K562 (cell line): ENCODE results near the gene ARAF. TPM values are rescaled to one million over a fixed set of nuclear protein-coding genes. Genes with fewer than 3 reads are reported as not detected.

Source experiments
- ATAC-seq: fragments of 200-7000 bp; cut with Tn5 transposase; 3 replicates; pipeline ENCODE4 v1.9.1; 2020; ENCODE audit warnings: moderate library complexity
- BruUV-seq: library from RNA; stranded (reverse); fragments of 400-500 nt; replicated peaks from 2 replicates; lab custom pipeline; 2021; lab: Mats Ljungman, UMichigan
- CTCF ChIA-PET: fragments of 300-600 bp; formaldehyde crosslinking; extraction: SDS; loops from one replicate; lab custom pipeline; 2021; ENCODE audit warnings: low intra/inter-chr PET ratio; lab: Yijun Ruan, JAX
- POLR2A ChIA-PET: fragments of 300-600, 350-650 bp; sonication (Branson Sonifier 250); formaldehyde crosslinking; extraction: SDS; loops from one replicate; lab custom pipeline; 2021; ENCODE audit warnings: antibody characterized with exemption, inconsistent platforms; lab: Yijun Ruan, JAX
- DNase-seq, 4 experiments: peaks; one replicate each; pipeline versions ENCODE4 v3.0.0 to v3.0.0-alpha.2; 2011 to 2018; ENCODE audit warnings: low spot score in 3 of 4, mixed read lengths in 3 of 4; ENCODE audit errors: extremely low read depth in 1 of 4
- FAIRE-seq: peaks from 2 replicates; lab custom pipeline; 2011; peaks lifted over from hg19 to GRCh38; lab: Jason Lieb, UNC
- H2AFZ ChIP-seq: 2 replicates; pipeline ENCODE4 v1.6.0; 2011; ENCODE audit warnings: low read depth, low read length, control low read depth, inconsistent platforms
- H3K27ac ChIP-seq: fragments of 200-600 bp; 3 replicates; pipeline ENCODE4 v1.8.0; 2011; ENCODE audit warnings: low read depth, mild to moderate bottlenecking, control low read depth, inconsistent platforms, low read length, moderate library complexity, mixed read lengths; ENCODE audit errors: extremely low read depth
- H3K27me3 ChIP-seq, 2 experiments: fragments of 300-600 bp in 1 of 2; 2 replicates in 1 of 2; 3 replicates in 1 of 2; pipeline versions ENCODE4 v1.6.0 to v1.8.0; 2011; ENCODE audit warnings: inconsistent platforms in 2 of 2, low read length in 2 of 2, mild to moderate bottlenecking in 1 of 2, mixed read lengths in 1 of 2, moderate library complexity in 1 of 2; ENCODE audit not compliant: control insufficient read depth in 2 of 2, insufficient read depth in 2 of 2
- H3K36me3 ChIP-seq: fragments of 300-600 bp; 3 replicates; pipeline ENCODE4 v1.8.0; 2011; ENCODE audit warnings: mild to moderate bottlenecking, low read length, inconsistent platforms; ENCODE audit not compliant: control insufficient read depth, insufficient read depth
- H3K4me1 ChIP-seq, 2 experiments: fragments of 200-600 bp in 1 of 2; replicated peaks in 1 of 2; 2 replicates in 1 of 2; 3 replicates in 1 of 2; pipeline versions ENCODE4 v1.5.1 to v1.8.0; 2011; ENCODE audit warnings: inconsistent platforms in 2 of 2, low read length in 2 of 2, mild to moderate bottlenecking in 1 of 2, mixed read lengths in 1 of 2, moderate library complexity in 1 of 2; ENCODE audit not compliant: control insufficient read depth in 2 of 2, insufficient read depth in 2 of 2
- H3K4me2 ChIP-seq: 2 replicates; pipeline ENCODE4 v1.6.1; 2011; ENCODE audit warnings: low read length, control low read depth, inconsistent platforms, mixed read lengths; ENCODE audit not compliant: insufficient read depth
- H3K4me3 ChIP-seq: fragments of 200-600 bp; sonication (generic), shearing (Covaris generic); 2 replicates; pipeline ENCODE4 v1.5.1; 2016; ENCODE audit warnings: control low read depth, inconsistent platforms
- H3K79me2 ChIP-seq: fragments of 200-600 bp; 3 replicates; pipeline ENCODE4 v1.8.0; 2011; ENCODE audit warnings: low read length, inconsistent platforms; ENCODE audit not compliant: control insufficient read depth, insufficient read depth
- H3K9ac ChIP-seq, 2 experiments: 2 replicates each; pipeline versions ENCODE4 v1.6.0 to v1.6.1; 2011; ENCODE audit warnings: low read depth in 2 of 2, low read length in 2 of 2, control low read depth in 1 of 2, inconsistent platforms in 1 of 2, mild to moderate bottlenecking in 1 of 2, mixed read lengths in 1 of 2; ENCODE audit not compliant: insufficient read depth in 1 of 2
- H3K9me1 ChIP-seq: one replicate; pipeline ENCODE4 v1.6.0; 2011; ENCODE audit warnings: inconsistent platforms, mild to moderate bottlenecking, low read length, moderate library complexity; ENCODE audit not compliant: control insufficient read depth, insufficient read depth
- H3K9me3 ChIP-seq: replicated peaks from 2 replicates; pipeline ENCODE4 v1.5.1; 2011; ENCODE audit warnings: low read depth, low read length, inconsistent platforms; ENCODE audit not compliant: control insufficient read depth, insufficient read depth
- H4K20me1 ChIP-seq: replicated peaks from 2 replicates; pipeline ENCODE4 v1.6.1; 2011; ENCODE audit warnings: low read length, inconsistent platforms, mixed read lengths; ENCODE audit not compliant: control insufficient read depth, insufficient read depth
- CAMTA2 ChIP-seq: fragments of 250-450 bp; sonication (Bioruptor Pico); conservative IDR thresholded peaks from 2 replicates; pipeline ENCODE4 v1.5.1; 2022
- COPS2 ChIP-seq: fragments of 450-650 bp; conservative IDR thresholded peaks from 2 replicates; pipeline ENCODE4 v1.6.1; 2016; ENCODE audit warnings: mild to moderate bottlenecking, moderate library complexity
- EGR1 ChIP-seq: fragments of 450-650 bp; conservative IDR thresholded peaks from 2 replicates; pipeline ENCODE4 v1.6.1; 2017; ENCODE audit warnings: mild to moderate bottlenecking
- ESRRA ChIP-seq: fragments of 450-650 bp; IDR thresholded peaks from 2 replicates; pipeline ENCODE4 v1.6.1; 2014; ENCODE audit warnings: low read depth, mild to moderate bottlenecking, moderate library complexity, borderline replicate concordance
- GABPB1 ChIP-seq: sonication (generic); formaldehyde crosslinking; IDR thresholded peaks from 2 replicates; pipeline ENCODE4 v1.8.0; 2022; ENCODE audit warnings: mild to moderate bottlenecking, missing genetic modification reagents
- GATAD2B ChIP-seq: fragments of 450-650 bp; IDR thresholded peaks from 2 replicates; pipeline ENCODE4 v1.6.1; 2017; ENCODE audit warnings: mild to moderate bottlenecking, borderline replicate concordance
- KLF16 ChIP-seq: IDR thresholded peaks from 2 replicates; pipeline ENCODE4 v1.6.1; 2016; ENCODE audit warnings: antibody characterized with exemption
- MXD1 ChIP-seq: fragments of 250-450 bp; sonication (Bioruptor Pico); IDR thresholded peaks from 2 replicates; pipeline ENCODE4 v1.8.0; 2021; ENCODE audit warnings: borderline replicate concordance, mild to moderate bottlenecking, moderate library complexity; ENCODE audit not compliant: poor library complexity, severe bottlenecking
- SMC3 ChIP-seq: conservative IDR thresholded peaks from 2 replicates; pipeline ENCODE4 v1.6.1; 2011; ENCODE audit warnings: low read depth, low read length, improper control_type of control experiment; ENCODE audit not compliant: insufficient read depth
- ZNF224 ChIP-seq: sonication (generic); formaldehyde crosslinking; IDR thresholded peaks from 2 replicates; pipeline ENCODE4 v1.8.0; 2022; ENCODE audit warnings: mild to moderate bottlenecking, missing genetic modification reagents
- ZNF589 ChIP-seq: fragments of 200-800 bp; sonication (Bioruptor generic); IDR thresholded peaks from 2 replicates; pipeline ENCODE4 v1.6.1; 2016; ENCODE audit warnings: low read depth, missing genetic modification characterization, missing compliant biosample characterization
- ZNF764 ChIP-seq: fragments of 250-450 bp; sonication (Bioruptor Pico); IDR thresholded peaks from 2 replicates; pipeline ENCODE4 v1.4.0; 2020; ENCODE audit warnings: low read depth, mild to moderate bottlenecking, moderate library complexity
- WGBS: fragments of 100-300 bp; shearing (Covaris generic); methylation state at CpG from one replicate; pipeline ENCODE4 v1.1.6; 2016; ENCODE audit warnings: low coverage, mixed read lengths; ENCODE audit not compliant: insufficient coverage; ENCODE audit errors: missing lambda C conversion rate; 5-methylcytosine and 5-hydroxymethylcytosine counted together
- in situ Hi-C: fragments of 300-500 bp; cut with MboI; formaldehyde crosslinking; loops from 4 replicates; pipeline ENCODE4 v1.15.0; 2018; ENCODE audit warnings: inconsistent platforms, mixed read lengths
- intact Hi-C: fragments of 100-400 bp; cut with micrococcal nuclease; formaldehyde crosslinking; loops from 2 replicates; pipeline ENCODE4 v1.14.2; 2022
- polyA plus RNA-seq, 8 experiments: library from polyadenylated mRNA; depleted of rRNA in 4 of 8; stranded (reverse) in 5 of 8; unstranded in 3 of 8; fragments of >200 nt; fragmentation: Nextera tagmentation in 2 of 8; fragmentation: Illumina TruSeq in 1 of 8; extraction: Ambion mirVana in 2 of 8; extraction: Trizol in 1 of 8; gene quantifications; 2 replicates each; pipeline versions ENCODE4 v1.2.1 to v1.2.3, GENCODE V29; 2011 to 2014; ENCODE audit warnings: inconsistent platforms in 1 of 8, missing spikeins in 1 of 8
- total RNA-seq, 7 experiments: library from RNA; depleted of rRNA in 6 of 7; stranded (reverse); fragments of >200 nt in 6 of 7; fragmentation: Illumina TruSeq in 2 of 7; extraction: Trizol in 2 of 7; gene quantifications; 2 replicates each; pipeline versions ENCODE4 v1.2.1 to v1.2.3, GENCODE V29; 2011 to 2021; ENCODE audit warnings: low replicate concordance in 1 of 7
- TF ChIP-seq, protein P1 (sequence below): fragments of 250-450 bp; sonication (Bioruptor Pico); IDR thresholded peaks from 2 replicates; pipeline ENCODE4 v1.8.0; 2022; ENCODE audit warnings: moderate library complexity, mild to moderate bottlenecking, inconsistent platforms
- TF ChIP-seq, protein P2 (sequence below): fragments of 250-450 bp; sonication (Bioruptor Pico); IDR thresholded peaks from 2 replicates; pipeline ENCODE4 v1.4.0; 2020; ENCODE audit warnings: mild to moderate bottlenecking, moderate library complexity
- TF ChIP-seq, protein P3 (sequence below), 2 experiments: fragments of 450-650 bp in 1 of 2; IDR thresholded peaks; 2 replicates each; pipeline ENCODE4 v1.6.1; 2011 to 2017; ENCODE audit warnings: low read depth in 2 of 2, antibody characterized with exemption in 1 of 2, borderline replicate concordance in 1 of 2, low read length in 1 of 2, mild to moderate bottlenecking in 1 of 2, mixed read lengths in 1 of 2; ENCODE audit not compliant: control insufficient read depth in 1 of 2

ARAF gene
- total and polyA plus RNA-seq, 9 of the 15 experiments (the other 6 are each of a cell fraction or from before 2014, with no cell fraction given), result 5.5 to 70.0 (median 29.4) TPM

GRCh38 chrX:47590984-47591383 lies 30.0 kb downstream of the ARAF start (continued):
- TF ChIP-seq GABPB1 (no peak), SMC3 (no peak), EGR1 (no peak), CAMTA2 (no peak), COPS2 (no peak), ZNF589 (CRISPR knock-in tag) (no peak)
- TF ChIP-seq, protein P1, sequence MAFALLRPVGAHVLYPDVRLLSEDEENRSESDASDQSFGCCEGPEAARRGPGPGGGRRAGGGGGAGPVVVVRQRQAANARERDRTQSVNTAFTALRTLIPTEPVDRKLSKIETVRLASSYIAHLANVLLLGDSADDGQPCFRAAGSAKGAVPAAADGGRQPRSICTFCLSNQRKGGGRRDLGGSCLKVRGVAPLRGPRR, result no peak
- TF ChIP-seq, protein P2, sequence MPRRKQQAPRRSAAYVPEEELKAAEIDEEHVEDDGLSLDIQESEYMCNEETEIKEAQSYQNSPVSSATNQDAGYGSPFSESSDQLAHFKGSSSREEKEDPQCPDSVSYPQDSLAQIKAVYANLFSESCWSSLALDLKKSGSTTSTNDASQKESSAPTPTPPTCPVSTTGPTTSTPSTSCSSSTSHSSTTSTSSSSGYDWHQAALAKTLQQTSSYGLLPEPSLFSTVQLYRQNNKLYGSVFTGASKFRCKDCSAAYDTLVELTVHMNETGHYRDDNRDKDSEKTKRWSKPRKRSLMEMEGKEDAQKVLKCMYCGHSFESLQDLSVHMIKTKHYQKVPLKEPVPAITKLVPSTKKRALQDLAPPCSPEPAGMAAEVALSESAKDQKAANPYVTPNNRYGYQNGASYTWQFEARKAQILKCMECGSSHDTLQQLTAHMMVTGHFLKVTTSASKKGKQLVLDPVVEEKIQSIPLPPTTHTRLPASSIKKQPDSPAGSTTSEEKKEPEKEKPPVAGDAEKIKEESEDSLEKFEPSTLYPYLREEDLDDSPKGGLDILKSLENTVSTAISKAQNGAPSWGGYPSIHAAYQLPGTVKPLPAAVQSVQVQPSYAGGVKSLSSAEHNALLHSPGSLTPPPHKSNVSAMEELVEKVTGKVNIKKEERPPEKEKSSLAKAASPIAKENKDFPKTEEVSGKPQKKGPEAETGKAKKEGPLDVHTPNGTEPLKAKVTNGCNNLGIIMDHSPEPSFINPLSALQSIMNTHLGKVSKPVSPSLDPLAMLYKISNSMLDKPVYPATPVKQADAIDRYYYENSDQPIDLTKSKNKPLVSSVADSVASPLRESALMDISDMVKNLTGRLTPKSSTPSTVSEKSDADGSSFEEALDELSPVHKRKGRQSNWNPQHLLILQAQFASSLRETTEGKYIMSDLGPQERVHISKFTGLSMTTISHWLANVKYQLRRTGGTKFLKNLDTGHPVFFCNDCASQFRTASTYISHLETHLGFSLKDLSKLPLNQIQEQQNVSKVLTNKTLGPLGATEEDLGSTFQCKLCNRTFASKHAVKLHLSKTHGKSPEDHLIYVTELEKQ (CRISPR knock-in tag), result no peak

- in situ Hi-C loops, result no loop called here
- POLR2A ChIA-PET, result no interaction called here
- no peak for ATAC-seq
- TF ChIP-seq GATAD2B (no peak), ZNF764 (no peak), GABPB1 (no peak), KLF16 (no peak), MXD1 (CRISPR knock-in tag) (no peak), ZNF224 (CRISPR knock-in tag) (no peak), ESRRA (no peak)
- TF ChIP-seq, protein P3, sequence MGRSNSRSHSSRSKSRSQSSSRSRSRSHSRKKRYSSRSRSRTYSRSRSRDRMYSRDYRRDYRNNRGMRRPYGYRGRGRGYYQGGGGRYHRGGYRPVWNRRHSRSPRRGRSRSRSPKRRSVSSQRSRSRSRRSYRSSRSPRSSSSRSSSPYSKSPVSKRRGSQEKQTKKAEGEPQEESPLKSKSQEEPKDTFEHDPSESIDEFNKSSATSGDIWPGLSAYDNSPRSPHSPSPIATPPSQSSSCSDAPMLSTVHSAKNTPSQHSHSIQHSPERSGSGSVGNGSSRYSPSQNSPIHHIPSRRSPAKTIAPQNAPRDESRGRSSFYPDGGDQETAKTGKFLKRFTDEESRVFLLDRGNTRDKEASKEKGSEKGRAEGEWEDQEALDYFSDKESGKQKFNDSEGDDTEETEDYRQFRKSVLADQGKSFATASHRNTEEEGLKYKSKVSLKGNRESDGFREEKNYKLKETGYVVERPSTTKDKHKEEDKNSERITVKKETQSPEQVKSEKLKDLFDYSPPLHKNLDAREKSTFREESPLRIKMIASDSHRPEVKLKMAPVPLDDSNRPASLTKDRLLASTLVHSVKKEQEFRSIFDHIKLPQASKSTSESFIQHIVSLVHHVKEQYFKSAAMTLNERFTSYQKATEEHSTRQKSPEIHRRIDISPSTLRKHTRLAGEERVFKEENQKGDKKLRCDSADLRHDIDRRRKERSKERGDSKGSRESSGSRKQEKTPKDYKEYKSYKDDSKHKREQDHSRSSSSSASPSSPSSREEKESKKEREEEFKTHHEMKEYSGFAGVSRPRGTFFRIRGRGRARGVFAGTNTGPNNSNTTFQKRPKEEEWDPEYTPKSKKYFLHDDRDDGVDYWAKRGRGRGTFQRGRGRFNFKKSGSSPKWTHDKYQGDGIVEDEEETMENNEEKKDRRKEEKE (IDR thresholded peaks at IDR 0.05; ENCODE audit: borderline replicate concordance in 1 of 2, control insufficient read depth in 1 of 2, low read depth in 2 of 2, low read length in 1 of 2), result no peak
These were observed 32.5 kb downstream of the ARAF start for GRCh38 chrX:47593522-47593921.

More at GRCh38 chrX:47593522-47593921, 32.5 kb downstream of the ARAF start:
- WGBS, result 13% methylated on average over 4 of the region's 4 CpGs
- no peaks in the 10 kb centered on the region for H4K20me1 ChIP-seq
- FAIRE-seq, result no peak
- no peaks in the 10 kb centered on the region for H3K27me3 ChIP-seq
- intact Hi-C loops, result no loop called here
- H3K9me3 ChIP-seq, result peaks cover 3% of the 10 kb centered on the region; the same call in 1 of the 2 replicates
- no TSS peak for BruUV-seq
- no peaks in the 10 kb centered on the region for H3K36me3 ChIP-seq
- no peak overlapping the region for H3K4me3 ChIP-seq
- H3K9me1 ChIP-seq, result no peaks in the 10 kb centered on the region
- no peak overlapping the region for H3K27ac ChIP-seq
- H3K4me2 ChIP-seq, result no peak overlapping the region
- H3K9ac ChIP-seq, result no peak overlapping the region
- H2AFZ ChIP-seq, result no peak overlapping the region
- CTCF ChIA-PET, result interaction anchor here (0.6 kb wide), 1 partner anchor 161 kb away, joined by 3 read pairs; no protein-coding TSS in a partner anchor
- no peaks in the 10 kb centered on the region for H3K79me2 ChIP-seq
- DNase-seq, result no peak
- H3K4me1 ChIP-seq, result no peaks in the 10 kb centered on the region
